HCT116 (cell line): ENCODE data around the gene ACTL10.

Experiments used
- CTCF ChIP-seq, 3 experiments: fragments of 200-600 bp in 1 of 3; sonication (generic) in 1 of 3; IDR thresholded peaks in 2 of 3; conservative IDR thresholded peaks in 1 of 3; 2 replicates each; pipeline ENCODE4 v1.5.1; 2012 to 2017; ENCODE audit warnings: low read depth in 2 of 3, low read length in 2 of 3, antibody characterized with exemption in 1 of 3, borderline replicate concordance in 1 of 3, control low read depth in 1 of 3, mild to moderate bottlenecking in 1 of 3, mixed read lengths in 1 of 3, mixed run types in 1 of 3, moderate library complexity in 1 of 3; ENCODE audit not compliant: insufficient read depth in 1 of 3
- EZH2 ChIP-seq: fragments of 200-600 bp; sonication (generic); IDR thresholded peaks from 2 replicates; pipeline ENCODE4 v1.6.1; 2017; ENCODE audit warnings: antibody characterized with exemption, mixed run types
- POLR2A ChIP-seq: IDR thresholded peaks from 2 replicates; pipeline ENCODE4 v1.7.0; 2011; ENCODE audit warnings: borderline replicate concordance; ENCODE audit not compliant: insufficient read depth, insufficient read length; ENCODE audit errors: extremely low read depth
- ZNF274 ChIP-seq: fragments of 200-500 bp; sonication (Bioruptor generic); IDR thresholded peaks from 2 replicates; pipeline ENCODE4 v1.6.1; 2014; ENCODE audit warnings: mild to moderate bottlenecking, low read depth, low read length, inconsistent platforms

- TF ChIP-seq ZNF274 = no peak
- TF ChIP-seq POLR2A = no peak
- no peak for TF ChIP-seq CTCF (IDR thresholded peaks at IDR 0.05 in 2 of 3, conservative IDR thresholded peaks at IDR 0.05 in 1 of 3; ENCODE audit: borderline replicate concordance in 1 of 3, insufficient read depth in 1 of 3, low read depth in 2 of 3, low read length in 2 of 3)
- no peak for TF ChIP-seq EZH2
These were observed 44.9 kb upstream of the ACTL10 start for GRCh38 chr20:33621717-33622400.
